Small intestine (tissue), 7 donors: ENCODE data around the gene ANKRD2. TPM values are rescaled to one million over a fixed set of nuclear protein-coding genes. Genes with fewer than 3 reads are reported as not detected.

ENCODE experiments used
- DNase-seq, 2 donors: peaks; one replicate each; pipeline versions ENCODE4 v3.0.0 to v3.0.0-alpha.2; 2013
- FAIRE-seq: peaks from 2 replicates; lab custom pipeline; 2012; peaks lifted over from hg19 to GRCh38; lab: Jason Lieb, UNC
- H3K27ac ChIP-seq, 3 donors: one replicate each; pipeline ENCODE4 v1.5.1; 2013; ENCODE audit warnings: low read length in 2 of 3, mild to moderate bottlenecking in 2 of 3, control low read depth in 1 of 3, inconsistent platforms in 1 of 3, low read depth in 1 of 3, moderate library complexity in 1 of 3
- H3K27me3 ChIP-seq, 3 donors: one replicate each; pipeline ENCODE4 v1.6.1; 2013; ENCODE audit warnings: low read length in 3 of 3, inconsistent platforms in 1 of 3; ENCODE audit not compliant: control insufficient read depth in 3 of 3, insufficient read depth in 3 of 3
- H3K36me3 ChIP-seq, 3 donors: one replicate each; pipeline ENCODE4 v1.6.1; 2013; ENCODE audit warnings: low read length in 3 of 3, inconsistent platforms in 1 of 3, low read depth in 1 of 3, mild to moderate bottlenecking in 1 of 3, moderate library complexity in 1 of 3; ENCODE audit not compliant: control insufficient read depth in 3 of 3, insufficient read depth in 2 of 3
- H3K4me1 ChIP-seq, 3 donors: one replicate each; pipeline ENCODE4 v1.6.1; 2013; ENCODE audit warnings: low read length in 2 of 3, inconsistent platforms in 1 of 3, low read depth in 1 of 3, mild to moderate bottlenecking in 1 of 3, moderate library complexity in 1 of 3; ENCODE audit not compliant: control insufficient read depth in 3 of 3, insufficient read depth in 2 of 3
- H3K4me3 ChIP-seq, 3 donors: one replicate each; pipeline ENCODE4 v1.5.1; 2013; ENCODE audit warnings: low read length in 3 of 3, control low read depth in 1 of 3, inconsistent platforms in 1 of 3, low read depth in 1 of 3, mild to moderate bottlenecking in 1 of 3, moderate library complexity in 1 of 3
- H3K9me3 ChIP-seq, 2 donors: one replicate each; pipeline ENCODE4 v1.6.1; 2013; ENCODE audit warnings: low read depth in 1 of 2, low read length in 1 of 2; ENCODE audit not compliant: control insufficient read depth in 2 of 2, insufficient read depth in 1 of 2
- WGBS, 3 donors: extraction: QIAGEN DNeasy Blood & Tissue Kit; methylation state at CpG; one replicate each; pipeline ENCODE4 v1.1.7; 2013; 5-methylcytosine and 5-hydroxymethylcytosine counted together
- polyA plus RNA-seq, 4 donors: library from polyadenylated mRNA; stranded (reverse) in 3 of 4; unstranded in 1 of 4; fragments of 200-250 nt in 3 of 4; fragments of 120-200 nt in 1 of 4; gene quantifications; one replicate each; pipeline versions ENCODE4 v1.2.1 to v1.2.3, GENCODE V29; 2013
- donor health status: healthy with polysubstance abuse.
- donor health status: control.
- donor health status: control.
- donor health status: Bipolar disorder and iron deficiency.
- donor health status: healthy.

ANKRD2 gene
- polyA plus RNA-seq, 4 donors: 0.04 to 8.6 (median 2.0) TPM

GRCh38 chr10:97600616-97601015 lies 28.0 kb downstream of the ANKRD2 start:
- Histone ChIP-seq H3K4me1 (no peaks in the 10 kb centered on the region), H3K9me3 (no peaks in the 10 kb centered on the region), H3K4me3 (no peak overlapping the region), H3K27ac (no peak overlapping the region), H3K36me3 (peaks cover 0 to 3% (median 0%) of the 10 kb centered on the region in 3 donors), H3K27me3 (no peaks in the 10 kb centered on the region)
- no peak for DNase-seq
- WGBS, 3 donors: 81 to 100% (median 89%) methylated on average over 1 of the region's 1 CpG
- no peak for FAIRE-seq

- Histone ChIP-seq H3K27me3 (no peaks in the 10 kb centered on the region), H3K4me1 (no peaks in the 10 kb centered on the region), H3K27ac (no peak overlapping the region), H3K36me3 (peaks cover 0 to 3% (median 0%) of the 10 kb centered on the region in 3 donors), H3K4me3 (no peak overlapping the region), H3K9me3 (no peaks in the 10 kb centered on the region)
- FAIRE-seq (no peak), DNase-seq (no peak)
- WGBS, 3 donors: 84 to 85% (median 84%) methylated on average over 21 of the region's 21 CpGs
Observed at GRCh38 chr10:97601268-97602215, 29.0 kb downstream of the ANKRD2 start.

- no peak overlapping the region for H3K27ac ChIP-seq
- no peak overlapping the region for H3K4me3 ChIP-seq
- H3K27me3 ChIP-seq: no peaks in the 10 kb centered on the region
- H3K9me3 ChIP-seq: no peaks in the 10 kb centered on the region
- 90 to 93% (median 93%) methylated on average over 5 of the region's 5 CpGs for WGBS, 3 donors
- FAIRE-seq: no peak
- DNase-seq: no peak
- no peaks in the 10 kb centered on the region for H3K4me1 ChIP-seq
- H3K36me3 ChIP-seq: peaks cover 0 to 4% (median 2%) of the 10 kb centered on the region in 3 donors
Observed at GRCh38 chr10:97607095-97607636, 34.6 kb downstream of the ANKRD2 start.

- DNase-seq (no peak), FAIRE-seq (no peak)
- Histone ChIP-seq H3K27ac (no peak overlapping the region), H3K27me3 (no peaks in the 10 kb centered on the region), H3K4me1 (no peaks in the 10 kb centered on the region), H3K36me3 (peaks cover 0 to 6% (median 2%) of the 10 kb centered on the region in 3 donors), H3K4me3 (no peak overlapping the region), H3K9me3 (no peaks in the 10 kb centered on the region)
- 75 to 84% (median 83%) methylated on average over 13 of the region's 13 CpGs for WGBS, 3 donors
Observed at GRCh38 chr10:97608991-97609561, 36.5 kb downstream of the ANKRD2 start.

GRCh38 chr10:97611473-97611872 lies 38.9 kb downstream of the ANKRD2 start:
- 82 to 89% (median 88%) methylated on average over 12 of the region's 12 CpGs for WGBS, 3 donors
- Histone ChIP-seq H3K9me3 (no peaks in the 10 kb centered on the region), H3K4me3 (no peak overlapping the region), H3K27ac (no peak overlapping the region), H3K4me1 (no peaks in the 10 kb centered on the region), H3K36me3 (peaks cover 0 to 15% (median 2%) of the 10 kb centered on the region in 3 donors), H3K27me3 (no peaks in the 10 kb centered on the region)
- DNase-seq (no peak), FAIRE-seq (no peak)

- H3K4me1 ChIP-seq: no peaks in the 10 kb centered on the region
- DNase-seq: peak; percentile 45 to 46
- no peaks in the 10 kb centered on the region for H3K27me3 ChIP-seq
- no peak overlapping the region for H3K4me3 ChIP-seq
- WGBS, 3 donors: 29 to 41% (median 37%) methylated on average over 2 of the region's 2 CpGs
- H3K9me3 ChIP-seq: no peaks in the 10 kb centered on the region
- FAIRE-seq: no peak
- peaks cover 0 to 15% (median 2%) of the 10 kb centered on the region in 3 donors for H3K36me3 ChIP-seq
- no peak overlapping the region for H3K27ac ChIP-seq
Observed at GRCh38 chr10:97612386-97612785, 39.8 kb downstream of the ANKRD2 start.

GRCh38 chr10:97618285-97618684 lies 45.7 kb downstream of the ANKRD2 start:
- Histone ChIP-seq H3K27me3 (no peaks in the 10 kb centered on the region), H3K9me3 (no peaks in the 10 kb centered on the region), H3K4me1 (peaks cover 0 to 5% (median 0%) of the 10 kb centered on the region in 3 donors), H3K27ac (no peak overlapping the region), H3K4me3 (no peak overlapping the region), H3K36me3 (peaks cover 0 to 14% (median 0%) of the 10 kb centered on the region in 3 donors)
- DNase-seq (no peak), FAIRE-seq (no peak)
- 86 to 98% (median 95%) methylated on average over 4 of the region's 4 CpGs for WGBS, 3 donors

- peaks cover 0 to 14% (median 0%) of the 10 kb centered on the region in 3 donors for H3K36me3 ChIP-seq
- H3K4me3 ChIP-seq: no peak overlapping the region
- H3K4me1 ChIP-seq: peaks cover 0 to 8% (median 0%) of the 10 kb centered on the region in 3 donors
- no peaks in the 10 kb centered on the region for H3K9me3 ChIP-seq
- no peak for DNase-seq
- H3K27ac ChIP-seq: no peak overlapping the region
- no peaks in the 10 kb centered on the region for H3K27me3 ChIP-seq
- no peak for FAIRE-seq
- 88 to 93% (median 92%) methylated on average over 4 of the region's 4 CpGs for WGBS, 3 donors
Observed at GRCh38 chr10:97618733-97619132, 46.2 kb downstream of the ANKRD2 start.
